Lung microvascular endothelial cell (primary cell): ENCODE results near the gene ANGPT4. TPM values are rescaled to one million over a fixed set of nuclear protein-coding genes. Genes with fewer than 3 reads are reported as not detected.
"Not testable (repeated sequence)": the region's sequence is repeated elsewhere in the genome, so short reads cannot be mapped to it uniquely, and the experiment has no call there.

Experiments used
- DNase-seq, 2 donors: peaks; one replicate each; pipeline versions ENCODE4 v3.0.0 to v3.0.0-alpha.2; 2010; ENCODE audit warnings: low read depth in 2 of 2
- total RNA-seq: library from RNA; depleted of rRNA; stranded (reverse); fragments of >200 nt; gene quantifications from 2 replicates; pipeline ENCODE4 v1.2.1, GENCODE V29; 2014

Gene ANGPT4
- total RNA-seq, 1 donor from 2014 or later = not detected

DNA sequence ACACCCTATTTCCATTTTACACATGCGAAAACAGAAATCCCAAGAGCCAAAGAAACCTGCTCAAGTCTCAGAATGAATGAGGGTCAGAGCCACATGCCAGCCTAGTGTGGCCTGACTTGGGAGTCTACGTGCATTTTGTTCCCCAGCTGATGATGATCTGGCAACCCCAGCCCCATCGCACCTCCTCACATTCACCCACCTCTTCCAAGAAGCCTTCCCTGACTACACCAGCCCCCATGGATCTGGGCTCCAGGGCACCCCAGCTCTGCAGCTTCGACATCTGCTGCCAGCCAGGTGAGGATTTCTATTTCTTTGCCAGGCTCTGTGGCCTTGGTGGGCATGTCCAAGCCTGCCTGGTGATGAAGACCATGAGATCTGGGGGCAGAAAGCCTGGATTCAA lies 41.0 kb downstream of the ANGPT4 start:
- DNase-seq = no peak

- no peak for DNase-seq
These were observed 42.1 kb downstream of the ANGPT4 start for GRCh38 chr20:873875-874607.

GRCh38 chr20:872855-873520 lies 43.1 kb downstream of the ANGPT4 start:
- DNase-seq = no peak

- DNase-seq = no peak
These were observed 44.2 kb downstream of the ANGPT4 start for GRCh38 chr20:871948-872347.

DNA sequence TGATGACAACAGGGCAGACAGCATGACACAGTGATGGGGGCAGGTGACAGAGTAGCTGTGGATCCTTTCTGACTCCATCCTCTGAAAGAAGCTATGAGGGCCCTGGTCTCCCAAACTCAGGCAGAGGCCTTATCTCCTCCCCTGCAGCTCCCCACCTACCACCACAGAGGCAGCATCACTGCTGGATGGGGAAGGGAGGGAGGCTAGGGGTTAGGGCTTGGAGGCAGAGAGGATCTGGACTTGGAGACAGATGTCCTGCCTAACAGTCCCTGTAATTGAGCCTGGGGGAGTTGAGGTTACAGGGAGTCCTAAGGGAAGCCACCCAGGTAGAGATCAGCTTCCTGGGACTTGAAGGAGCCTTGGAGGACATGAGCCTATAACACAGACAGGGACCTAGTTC lies 44.7 kb downstream of the ANGPT4 start:
- DNase-seq = no peak

DNA sequence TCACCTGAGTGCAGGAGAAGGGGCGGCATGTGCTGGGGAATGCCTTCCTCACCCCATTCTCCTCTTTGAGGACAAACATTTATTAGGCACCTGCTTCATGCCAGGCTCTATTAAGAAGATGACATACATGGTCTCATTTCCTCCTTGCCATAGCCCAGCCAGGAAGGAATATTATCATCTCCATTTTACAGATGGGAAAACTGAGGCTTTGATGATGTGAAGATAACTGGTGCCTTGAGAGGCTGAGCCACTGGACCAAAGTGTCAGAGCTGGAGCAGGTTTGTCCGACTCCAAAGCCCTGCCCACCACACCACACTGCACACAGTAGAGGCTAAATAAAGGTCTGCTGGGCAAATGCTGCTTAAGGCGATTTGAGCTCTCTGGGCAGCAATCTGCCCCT lies 45.4 kb downstream of the ANGPT4 start:
- no peak for DNase-seq

DNA sequence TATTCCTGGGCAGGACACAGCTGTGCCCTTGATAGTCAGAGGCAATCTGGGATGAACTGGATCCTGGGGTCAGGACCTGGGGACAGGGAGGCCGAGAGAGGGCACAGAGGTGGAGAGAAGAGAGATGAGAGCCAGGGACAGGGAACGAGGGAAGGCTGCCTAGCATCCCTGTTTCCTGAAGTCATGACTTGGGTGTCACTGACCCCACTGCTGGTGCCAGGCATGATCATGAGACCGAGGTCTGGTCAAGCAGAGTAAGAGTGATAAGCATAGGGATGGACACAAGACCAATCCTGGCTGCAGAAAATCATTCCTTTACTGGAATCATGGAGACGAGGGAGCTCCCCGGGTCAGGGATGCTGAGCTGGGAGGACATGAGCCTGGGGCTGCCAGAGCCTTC lies 46.5 kb downstream of the ANGPT4 start:
- no peak for DNase-seq

- no peak for DNase-seq
These were observed 47.9 kb downstream of the ANGPT4 start for GRCh38 chr20:868279-868678.

DNA sequence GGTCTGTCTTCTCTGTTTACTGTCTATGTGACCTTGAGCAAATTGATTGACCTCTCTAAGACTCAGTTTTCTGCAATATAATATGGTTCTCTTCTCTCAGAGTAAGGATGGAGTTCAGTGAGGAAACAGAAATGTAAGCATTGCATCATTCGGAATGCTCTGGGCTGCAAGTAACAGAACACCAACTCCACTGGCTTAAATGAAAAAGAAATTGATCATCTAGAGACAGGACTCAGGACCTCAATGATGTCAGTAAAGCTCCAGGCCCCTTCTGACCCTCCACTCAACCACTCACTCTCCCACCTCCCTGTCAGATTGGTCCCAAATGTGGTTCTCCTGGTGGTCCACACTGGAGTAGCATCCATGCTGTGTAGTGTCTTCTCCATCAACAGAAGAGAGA lies 50.7 kb downstream of the ANGPT4 start:
- no peak for DNase-seq

DNA sequence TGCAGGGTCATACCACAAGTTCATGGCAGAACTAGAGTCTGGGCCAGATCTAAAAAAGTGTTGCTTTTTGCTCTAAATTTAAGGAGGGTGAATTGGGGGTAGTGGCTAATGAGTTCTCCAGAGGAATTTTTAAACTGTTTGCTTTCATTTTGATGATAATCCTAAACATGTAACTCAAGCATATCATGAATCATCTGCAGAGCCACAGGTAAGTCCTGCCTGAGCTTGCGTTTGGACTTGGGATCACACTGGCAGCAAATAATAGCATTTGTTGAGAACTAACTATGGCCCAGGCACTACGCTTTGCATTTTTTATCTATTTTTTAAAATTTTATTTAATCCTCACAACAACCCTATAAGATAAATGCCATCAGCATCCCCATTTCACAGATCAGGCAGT lies 55.2 kb downstream of the ANGPT4 start:
- DNase-seq = no peak

DNA sequence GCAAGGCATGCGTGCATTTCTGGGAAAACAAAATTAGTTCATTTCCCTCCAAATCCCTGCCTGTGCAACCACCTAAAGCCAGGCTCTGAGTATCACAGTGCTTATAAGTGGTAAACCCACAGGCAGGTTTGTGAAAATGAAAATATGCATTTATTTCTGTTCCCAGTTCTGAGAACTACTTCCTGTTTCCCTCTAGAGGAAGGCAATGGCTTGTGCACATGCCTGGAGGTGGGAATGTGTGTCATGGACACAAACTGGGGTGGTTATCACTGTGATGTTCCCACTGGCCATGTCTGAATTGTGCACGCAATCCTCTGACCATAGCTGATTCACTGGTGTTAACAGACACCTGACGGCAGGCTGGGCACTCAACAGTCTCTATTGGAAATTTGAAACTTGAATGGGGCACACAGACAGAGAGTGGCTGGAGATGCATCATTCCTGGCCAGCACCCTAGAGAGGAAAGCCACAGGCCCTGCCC lies 56.3 kb downstream of the ANGPT4 start:
- peak in 1 of 2 donors; percentile 25 for DNase-seq

GRCh38 chr20:858011-858410 lies 58.1 kb downstream of the ANGPT4 start:
- no peak for DNase-seq

DNA sequence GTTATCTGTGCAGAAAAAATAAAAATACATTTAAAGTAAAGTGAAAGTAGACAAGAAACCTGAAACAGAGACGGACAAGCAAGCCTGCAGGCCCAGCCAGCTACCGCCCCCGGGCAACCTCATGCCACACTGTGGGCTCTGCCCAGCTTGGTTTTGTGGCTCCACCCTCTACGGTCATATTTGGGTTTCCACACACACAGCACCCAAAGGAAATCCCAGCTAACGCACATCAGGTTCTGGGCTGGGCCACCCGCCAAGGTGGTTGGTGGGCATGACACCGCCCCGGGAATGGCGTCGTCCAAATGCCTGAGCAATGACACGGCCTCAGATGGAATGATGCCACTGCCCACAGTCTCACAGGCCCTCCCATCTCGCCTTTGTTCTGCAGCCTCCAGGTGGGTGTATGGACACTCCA lies 59.8 kb downstream of the ANGPT4 start:
- DNase-seq = peak; percentile 15 to 21

DNA sequence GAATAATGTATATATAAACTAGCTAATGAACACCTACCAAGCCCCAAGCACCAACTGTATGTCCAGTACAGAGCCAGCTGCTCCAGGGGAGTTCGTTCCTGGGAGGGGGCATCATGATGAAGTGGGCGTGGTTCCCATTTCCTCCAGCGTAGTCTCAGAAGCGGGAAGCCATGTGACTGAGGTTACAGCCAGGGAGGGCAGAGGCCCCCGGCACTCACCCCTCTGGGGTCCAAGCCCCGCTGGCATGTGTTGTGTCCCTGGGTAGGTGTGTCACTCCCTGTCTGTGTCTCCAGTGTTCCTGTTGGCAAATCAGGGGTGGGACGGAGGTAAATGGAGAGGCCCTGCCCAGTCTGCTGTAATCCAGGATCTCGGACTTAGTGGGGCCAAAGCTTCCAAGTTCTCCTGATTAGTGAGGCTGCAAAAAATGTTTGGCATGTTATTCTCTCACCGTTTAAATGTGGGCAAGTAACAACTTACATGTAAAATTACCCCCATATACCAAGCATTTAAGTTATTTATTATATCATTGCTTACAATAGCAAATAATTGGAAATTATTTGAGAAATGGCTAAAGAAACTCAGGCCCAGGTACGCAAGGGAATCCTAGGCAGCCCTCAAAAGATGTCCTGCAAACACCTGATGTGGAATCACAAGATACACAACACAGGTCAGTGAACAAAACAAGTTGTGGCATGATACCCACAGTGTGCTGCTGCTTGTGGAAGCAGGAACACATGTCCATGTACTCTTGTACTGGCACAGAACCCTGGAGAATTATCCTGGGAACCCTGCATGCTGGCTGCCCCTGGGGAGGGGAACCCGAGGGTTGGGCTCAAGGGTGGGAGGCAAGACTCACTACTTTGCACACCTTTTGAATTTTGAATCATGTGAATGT lies 60.4 kb downstream of the ANGPT4 start:
- DNase-seq = no peak

DNA sequence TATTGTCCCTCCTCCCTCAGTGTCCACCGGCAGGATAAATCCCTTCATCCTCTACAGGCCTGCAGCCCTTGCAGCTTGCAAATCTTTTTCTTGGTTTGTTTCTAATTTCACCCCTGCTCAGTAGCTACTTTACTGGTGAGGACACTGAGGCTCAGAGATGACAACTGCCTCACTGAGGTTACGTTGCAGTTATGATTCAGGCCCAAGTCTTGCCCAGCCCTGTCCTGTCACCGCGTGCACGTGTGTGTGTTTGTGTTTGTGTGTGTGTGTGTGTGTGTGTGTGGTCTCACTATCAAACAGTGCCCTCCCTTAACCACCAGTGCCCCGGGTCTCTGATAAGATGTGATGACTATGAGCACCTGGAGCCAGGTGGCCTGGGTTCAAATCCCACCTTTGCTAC lies 61.5 kb downstream of the ANGPT4 start:
- no peak for DNase-seq

GRCh38 chr20:853406-853996 lies 62.6 kb downstream of the ANGPT4 start:
- DNase-seq = no peak

DNA sequence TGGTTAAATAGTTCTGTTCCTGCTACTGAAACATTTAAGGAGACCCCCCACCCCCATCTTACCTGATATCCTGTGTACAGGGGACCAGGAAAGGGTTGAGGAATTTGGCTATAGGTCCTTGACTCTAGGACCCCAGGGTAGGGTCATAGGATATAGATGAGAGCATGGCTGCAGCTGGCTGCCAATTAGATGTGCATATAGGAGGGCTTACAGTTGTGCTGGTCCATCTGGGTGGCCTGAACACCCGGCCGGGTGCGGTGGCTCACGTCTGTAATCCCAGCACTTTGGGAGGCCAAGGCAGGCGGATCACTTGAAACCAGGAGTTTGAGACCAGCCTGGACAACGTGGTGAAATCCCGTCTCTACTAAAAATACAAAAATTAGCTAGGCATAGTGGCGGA lies 67.4 kb downstream of the ANGPT4 start:
- not testable (repeated sequence) for DNase-seq

DNA sequence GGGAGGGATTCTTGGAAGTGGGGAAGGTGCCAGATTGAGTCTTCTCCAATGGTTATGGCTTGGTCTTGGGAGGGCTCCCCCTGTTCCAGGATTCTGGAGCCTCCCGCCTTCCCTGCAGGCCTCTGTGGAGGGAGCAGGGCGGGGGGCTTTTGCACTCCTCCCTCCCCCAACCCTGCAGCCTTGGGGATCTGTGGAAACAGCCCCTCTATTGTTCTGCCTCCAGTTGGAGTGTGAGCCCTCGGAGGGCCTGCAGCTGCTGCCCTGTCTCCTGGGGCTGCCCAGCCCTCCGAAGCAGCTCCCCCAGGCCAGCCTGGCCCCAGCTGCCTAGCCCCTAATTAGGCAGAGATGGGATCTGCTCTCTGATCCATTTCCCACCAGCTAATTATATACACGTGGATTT lies 67.9 kb downstream of the ANGPT4 start:
- DNase-seq = no peak

- peak in 1 of 2 donors; percentile 39 for DNase-seq
These were observed 69.2 kb downstream of the ANGPT4 start for GRCh38 chr20:846894-847278.

GRCh38 chr20:845941-846893 lies 69.9 kb downstream of the ANGPT4 start:
- no peak for DNase-seq
